Left ventricle myocardium superior (tissue), 1 donor: Measurements from ENCODE around the gene TMEM115. TPM values are rescaled to one million over a fixed set of nuclear protein-coding genes. Genes with fewer than 3 reads are reported as not detected.
A peak's percentile ranks its signal among the peaks of the same experiment; 100 is the strongest.

Source experiments
- ATAC-seq: fragments of 200-7000 bp; cut with Tn5 transposase; one replicate; pipeline ENCODE4 v1.9.1; 2020; ENCODE audit warnings: mild to moderate bottlenecking, moderate library complexity
- DNase-seq: peaks from one replicate; pipeline ENCODE4 v3.0.0-alpha.2; 2020
- intact Hi-C: fragments of 100-400 bp; cut with micrococcal nuclease; formaldehyde crosslinking; loops from one replicate; pipeline ENCODE4 v1.11.0; 2022
- long read RNA-seq: library from polyadenylated mRNA; unstranded; transcript quantifications from one replicate; pipeline ENCODE4 v2.0.0, GENCODE V29; 2021
- total RNA-seq: library from RNA; stranded (reverse); fragmentation: NEBNext Ultra II Directional; extraction: Animal tissue kit (Norgen Biotek cat#: 25700); gene quantifications from one replicate; pipeline ENCODE4 v1.2.1, GENCODE V29; 2021
- donor health status: DM: no; HTN: yes; CAD: no; lungs with severe emphysema.

Gene TMEM115
- 27.4 TPM for total RNA-seq
- long read RNA-seq, transcript TMEM115-201 (2 exons, 2,197 nt) = major isoform, 62 of 71 reads
- long read RNA-seq, partial matches to known transcripts = 0 of 71 reads
- long read RNA-seq, other reads (novel, unspliced or antisense) = 9 of 71 reads

GRCh38 chr3:50358911-50359759 is at the start of gene TMEM115:
TSS of gene TMEM115 (minus strand) at chr3:50359521. CDS start at chr3:50359063, 458 bp downstream.
- peak; percentile 95 for ATAC-seq
- intact Hi-C loops = no loop called here
- DNase-seq = peak; percentile 96

GRCh38 chr3:50408443-50408944 is 49.2 kb upstream of the TMEM115 start:
- intact Hi-C loops = no loop called here
- DNase-seq (no peak), ATAC-seq (no peak)

- no peak for DNase-seq
- intact Hi-C loops = no loop called here
- no peak for ATAC-seq
These were observed 47.2 kb upstream of the TMEM115 start for GRCh38 chr3:50406487-50406886.

- ATAC-seq = no peak
- intact Hi-C loops = no loop called here
- no peak for DNase-seq
These were observed 45.9 kb upstream of the TMEM115 start for GRCh38 chr3:50405249-50405648.

GRCh38 chr3:50401978-50402595 is 42.8 kb upstream of the TMEM115 start:
- ATAC-seq = no peak
- intact Hi-C loops = no loop called here

GRCh38 chr3:50396502-50396901 is 37.2 kb upstream of the TMEM115 start:
- DNase-seq = no peak
- no peak for ATAC-seq
- intact Hi-C loops = no loop called here

More at GRCh38 chr3:50401978-50402595, 42.8 kb upstream of the TMEM115 start:
- DNase-seq = no peak

GRCh38 chr3:50395070-50395860 is 35.9 kb upstream of the TMEM115 start:
- ATAC-seq = no peak
- intact Hi-C loops = no loop called here
- DNase-seq = no peak

GRCh38 chr3:50393061-50393460 is 33.7 kb upstream of the TMEM115 start:
- ATAC-seq (no peak), DNase-seq (no peak)
- intact Hi-C loops = no loop called here

- intact Hi-C loops = no loop called here
- ATAC-seq (peak; percentile 89), DNase-seq (peak; percentile 73)
These were observed 32.9 kb upstream of the TMEM115 start for GRCh38 chr3:50392101-50392715.

- ATAC-seq (peak; percentile 87), DNase-seq (peak; percentile 88)
- intact Hi-C loops = no loop called here
These were observed 31.3 kb upstream of the TMEM115 start for GRCh38 chr3:50390508-50391224.

- intact Hi-C loops = no loop called here
- DNase-seq = no peak
- ATAC-seq = no peak
These were observed 30.1 kb upstream of the TMEM115 start for GRCh38 chr3:50389414-50389767.

GRCh38 chr3:50388720-50389413 is 29.5 kb upstream of the TMEM115 start:
- DNase-seq = no peak
- ATAC-seq = no peak
- intact Hi-C loops = no loop called here

GRCh38 chr3:50388016-50388719 is 28.8 kb upstream of the TMEM115 start:
- DNase-seq (no peak), ATAC-seq (no peak)
- intact Hi-C loops = no loop called here

- no peak for DNase-seq
- intact Hi-C loops = no loop called here
- no peak for ATAC-seq
These were observed 26.4 kb upstream of the TMEM115 start for GRCh38 chr3:50385754-50386153.

GRCh38 chr3:50383750-50384149 is 24.4 kb upstream of the TMEM115 start:
- intact Hi-C loops = no loop called here

GRCh38 chr3:50382722-50383121 is 23.4 kb upstream of the TMEM115 start:
- DNase-seq = no peak
- ATAC-seq = no peak
- intact Hi-C loops = no loop called here

More at GRCh38 chr3:50383750-50384149, 24.4 kb upstream of the TMEM115 start:
- DNase-seq (no peak), ATAC-seq (no peak)

GRCh38 chr3:50381383-50381782 is 22.1 kb upstream of the TMEM115 start:
- no peak for DNase-seq
- no peak for ATAC-seq
- intact Hi-C loops = no loop called here
